Lung (tissue), 12 donors: Measurements from ENCODE around the gene BCL2L13. TPM values are rescaled to one million over a fixed set of nuclear protein-coding genes. Genes with fewer than 3 reads are reported as not detected.
A peak's percentile ranks its signal among the peaks of the same experiment; 100 is the strongest.

ENCODE experiments used
- ATAC-seq: fragments of 200-7000 bp; cut with Tn5 transposase; one replicate; pipeline ENCODE4 v1.9.1; 2020; ENCODE audit warnings: moderate number of reproducible peaks; ENCODE audit not compliant: insufficient read depth, low FRiP score
- DNase-seq, 3 donors: peaks; one replicate each; pipeline ENCODE4 v3.0.0-alpha.2; 2013 to 2017
- H3K27ac ChIP-seq, 2 donors: one replicate each; pipeline ENCODE4 v1.5.1; 2013; ENCODE audit warnings: mild to moderate bottlenecking in 2 of 2, moderate library complexity in 2 of 2, control low read depth in 1 of 2, inconsistent platforms in 1 of 2, low read depth in 1 of 2, low read length in 1 of 2
- H3K27me3 ChIP-seq, 3 donors: one replicate each; pipeline ENCODE4 v1.5.1; 2013; ENCODE audit warnings: low read length in 2 of 3; ENCODE audit not compliant: control insufficient read depth in 3 of 3, insufficient read depth in 3 of 3
- H3K36me3 ChIP-seq, 4 donors: one replicate each; pipeline ENCODE4 v1.5.1; 2013; ENCODE audit warnings: low read length in 4 of 4, mild to moderate bottlenecking in 1 of 4, moderate library complexity in 1 of 4; ENCODE audit not compliant: control insufficient read depth in 4 of 4, insufficient read depth in 4 of 4
- H3K4me1 ChIP-seq, 5 donors: one replicate each; pipeline ENCODE4 v1.5.1; 2013; ENCODE audit warnings: low read length in 5 of 5, mild to moderate bottlenecking in 2 of 5, moderate library complexity in 1 of 5; ENCODE audit not compliant: control insufficient read depth in 5 of 5, insufficient read depth in 5 of 5
- H3K4me3 ChIP-seq: one replicate; pipeline ENCODE4 v1.5.1; 2013; ENCODE audit warnings: mild to moderate bottlenecking, control low read depth, moderate library complexity
- H3K9ac ChIP-seq, 2 donors: one replicate each; pipeline ENCODE4 v1.5.1; 2013; ENCODE audit warnings: low read length in 2 of 2, control low read depth in 1 of 2; ENCODE audit not compliant: insufficient read depth in 1 of 2
- H3K9me3 ChIP-seq, 4 donors: one replicate each; pipeline ENCODE4 v1.5.1; 2013; ENCODE audit warnings: low read length in 3 of 4, mild to moderate bottlenecking in 1 of 4, moderate library complexity in 1 of 4; ENCODE audit not compliant: control insufficient read depth in 4 of 4, insufficient read depth in 3 of 4
- WGBS, 2 donors: extraction: QIAGEN DNeasy Blood & Tissue Kit; methylation state at CpG; one replicate each; pipeline ENCODE4 v1.1.7; 2013; 5-methylcytosine and 5-hydroxymethylcytosine counted together
- polyA plus RNA-seq, 2 donors: library from polyadenylated mRNA; stranded (reverse); fragments of 200-250 nt; gene quantifications; one replicate each; pipeline ENCODE4 v1.2.1, GENCODE V29; 2013
- total RNA-seq, 2 donors: library from RNA; depleted of rRNA in 1 of 2; stranded (reverse); fragments of >200 nt in 1 of 2; gene quantifications; one replicate each; pipeline ENCODE4 v1.2.1, GENCODE V29; 2014 to 2021
- TF ChIP-seq, protein P1 (sequence below): IDR thresholded peaks from 2 replicates; pipeline ENCODE4 v1.5.1; 2012; ENCODE audit warnings: mild to moderate bottlenecking; ENCODE audit errors: control extremely low read depth, extremely low read depth
- donor health status: control.
- donor health status: control.
- donor health status: Bipolar disorder and iron deficiency.
- donor health status: healthy.
- donor health status: DM: yes; HTN: yes; CAD: no.

The BCL2L13 gene
- total and polyA plus RNA-seq, 4 donors, result 21.4 to 52.4 (median 33.8) TPM

- H3K27ac ChIP-seq, result no peak overlapping the region
- no peak overlapping the region for H3K4me3 ChIP-seq
- H3K9ac ChIP-seq, result no peak overlapping the region
- ATAC-seq, result no peak
- no peaks in the 10 kb centered on the region for H3K27me3 ChIP-seq
- TF ChIP-seq, protein P1, sequence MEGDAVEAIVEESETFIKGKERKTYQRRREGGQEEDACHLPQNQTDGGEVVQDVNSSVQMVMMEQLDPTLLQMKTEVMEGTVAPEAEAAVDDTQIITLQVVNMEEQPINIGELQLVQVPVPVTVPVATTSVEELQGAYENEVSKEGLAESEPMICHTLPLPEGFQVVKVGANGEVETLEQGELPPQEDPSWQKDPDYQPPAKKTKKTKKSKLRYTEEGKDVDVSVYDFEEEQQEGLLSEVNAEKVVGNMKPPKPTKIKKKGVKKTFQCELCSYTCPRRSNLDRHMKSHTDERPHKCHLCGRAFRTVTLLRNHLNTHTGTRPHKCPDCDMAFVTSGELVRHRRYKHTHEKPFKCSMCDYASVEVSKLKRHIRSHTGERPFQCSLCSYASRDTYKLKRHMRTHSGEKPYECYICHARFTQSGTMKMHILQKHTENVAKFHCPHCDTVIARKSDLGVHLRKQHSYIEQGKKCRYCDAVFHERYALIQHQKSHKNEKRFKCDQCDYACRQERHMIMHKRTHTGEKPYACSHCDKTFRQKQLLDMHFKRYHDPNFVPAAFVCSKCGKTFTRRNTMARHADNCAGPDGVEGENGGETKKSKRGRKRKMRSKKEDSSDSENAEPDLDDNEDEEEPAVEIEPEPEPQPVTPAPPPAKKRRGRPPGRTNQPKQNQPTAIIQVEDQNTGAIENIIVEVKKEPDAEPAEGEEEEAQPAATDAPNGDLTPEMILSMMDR, result no peak
- WGBS, 2 donors, result 80 to 85% methylated on average over 3 of the region's 3 CpGs
- H3K36me3 ChIP-seq, result peaks cover 28 to 34% (median 33%) of the 10 kb centered on the region in 4 donors
- no peaks in the 10 kb centered on the region for H3K4me1 ChIP-seq
- DNase-seq, result no peak
- no peaks in the 10 kb centered on the region for H3K9me3 ChIP-seq
Measured at GRCh38 chr22:17601031-17601430, 37.5 kb upstream of the BCL2L13 start.

DNA sequence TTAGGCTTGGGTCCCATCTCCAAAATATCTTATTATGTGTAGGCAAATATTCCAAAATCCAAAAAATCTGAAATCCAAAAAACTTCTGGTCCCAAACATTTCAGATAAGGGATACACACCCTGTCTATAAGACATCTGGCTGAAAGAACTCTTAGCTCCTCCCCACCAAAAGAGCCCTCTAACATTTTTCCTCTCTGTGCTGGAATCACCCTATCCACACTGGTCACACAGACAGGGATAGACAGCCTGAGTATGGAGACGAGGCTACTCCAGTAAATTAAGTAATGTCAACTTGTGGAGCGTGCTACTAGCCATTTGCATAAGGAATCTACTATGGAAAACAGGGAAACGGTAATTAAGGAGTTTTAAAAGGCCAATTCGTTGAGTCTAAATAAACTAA lies 34.9 kb upstream of the BCL2L13 start:
- H3K36me3 ChIP-seq, result peaks cover 5 to 22% (median 19%) of the 10 kb centered on the region in 4 donors
- H3K27me3 ChIP-seq, result no peaks in the 10 kb centered on the region
- TF ChIP-seq, protein P1, result no peak
- H3K9me3 ChIP-seq, result no peaks in the 10 kb centered on the region
- H3K4me1 ChIP-seq, result peaks cover 0 to 15% (median 2%) of the 10 kb centered on the region in 5 donors
- no peak for ATAC-seq
- no peak overlapping the region for H3K27ac ChIP-seq
- H3K4me3 ChIP-seq, result no peak overlapping the region
- DNase-seq, result no peak
- WGBS, 2 donors, result 92 to 93% methylated on average over 4 of the region's 4 CpGs
- no peak overlapping the region for H3K9ac ChIP-seq

GRCh38 chr22:17606496-17606895 lies 32.1 kb upstream of the BCL2L13 start:
- ATAC-seq (no peak), DNase-seq (peak; percentile 65 to 87 (median 78))
- H3K9me3 ChIP-seq, result no peaks in the 10 kb centered on the region
- peak overlapping the region in 1 of 2 donors; percentile 1 for H3K27ac ChIP-seq
- WGBS, 2 donors, result 66 to 73% methylated on average over 5 of the region's 5 CpGs
- H3K36me3 ChIP-seq, result peaks cover 0 to 10% (median 6%) of the 10 kb centered on the region in 4 donors
- H3K27me3 ChIP-seq, result no peaks in the 10 kb centered on the region
- TF ChIP-seq, protein P1, result no peak
- H3K9ac ChIP-seq, result peak overlapping the region in 1 of 2 donors; percentile 75
- no peak overlapping the region for H3K4me3 ChIP-seq
- H3K4me1 ChIP-seq, result peaks cover 0 to 15% (median 4%) of the 10 kb centered on the region in 5 donors
